Measurements from ENCODE around the gene STKLD1.

DNA sequence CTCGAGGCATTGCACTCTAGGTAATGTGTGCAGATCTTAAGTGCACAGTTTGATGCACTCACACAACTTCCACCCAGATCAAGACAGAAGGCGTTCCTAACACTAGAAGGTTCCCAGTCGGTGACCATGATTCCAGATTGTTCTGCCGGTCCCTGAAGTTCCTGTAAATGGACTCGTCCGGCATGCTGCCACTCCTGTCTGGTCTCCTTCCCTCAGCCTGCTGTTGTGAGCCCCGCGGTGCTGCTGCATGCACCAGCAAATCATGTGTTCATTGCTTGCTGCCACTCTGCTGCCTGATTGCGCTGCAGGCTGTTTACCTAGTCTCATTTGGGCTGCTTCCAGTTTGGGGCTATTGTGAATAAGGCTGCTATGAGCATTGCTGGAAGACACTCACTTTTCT, 11.5 kb downstream of the STKLD1 start:
- TF ChIP-seq, protein P1, sequence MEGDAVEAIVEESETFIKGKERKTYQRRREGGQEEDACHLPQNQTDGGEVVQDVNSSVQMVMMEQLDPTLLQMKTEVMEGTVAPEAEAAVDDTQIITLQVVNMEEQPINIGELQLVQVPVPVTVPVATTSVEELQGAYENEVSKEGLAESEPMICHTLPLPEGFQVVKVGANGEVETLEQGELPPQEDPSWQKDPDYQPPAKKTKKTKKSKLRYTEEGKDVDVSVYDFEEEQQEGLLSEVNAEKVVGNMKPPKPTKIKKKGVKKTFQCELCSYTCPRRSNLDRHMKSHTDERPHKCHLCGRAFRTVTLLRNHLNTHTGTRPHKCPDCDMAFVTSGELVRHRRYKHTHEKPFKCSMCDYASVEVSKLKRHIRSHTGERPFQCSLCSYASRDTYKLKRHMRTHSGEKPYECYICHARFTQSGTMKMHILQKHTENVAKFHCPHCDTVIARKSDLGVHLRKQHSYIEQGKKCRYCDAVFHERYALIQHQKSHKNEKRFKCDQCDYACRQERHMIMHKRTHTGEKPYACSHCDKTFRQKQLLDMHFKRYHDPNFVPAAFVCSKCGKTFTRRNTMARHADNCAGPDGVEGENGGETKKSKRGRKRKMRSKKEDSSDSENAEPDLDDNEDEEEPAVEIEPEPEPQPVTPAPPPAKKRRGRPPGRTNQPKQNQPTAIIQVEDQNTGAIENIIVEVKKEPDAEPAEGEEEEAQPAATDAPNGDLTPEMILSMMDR (conservative IDR thresholded peaks at IDR 0.05; ENCODE audit: low read length) = no peak
- no peak for TF ChIP-seq EZH2phosphoT487 (IDR thresholded peaks at IDR 0.05; ENCODE audit: borderline replicate concordance)

Data from Loucy (cell line).